Esophagus muscularis mucosa (tissue), 4 donors: ENCODE results near the gene CHAC2. TPM values are rescaled to one million over a fixed set of nuclear protein-coding genes. Genes with fewer than 3 reads are reported as not detected.

Source experiments
- DNase-seq: peaks from one replicate; pipeline ENCODE4 v3.0.0-alpha.2; 2017; ENCODE audit errors: extremely low spot score
- H3K27ac ChIP-seq, 4 donors: fragments of 200-600 bp; sonication (generic); replicated peaks in 1 of 4; 1 replicate in 3 of 4; 2 replicates in 1 of 4; pipeline ENCODE4 v1.5.1; 2016 to 2019; ENCODE audit warnings: mild to moderate bottlenecking in 1 of 4
- H3K27me3 ChIP-seq, 4 donors: fragments of 200-600 bp; sonication (generic); one replicate each; pipeline versions ENCODE4 v1.5.1 to v1.6.0; 2016 to 2019
- H3K36me3 ChIP-seq, 4 donors: fragments of 200-600 bp; sonication (generic); one replicate each; pipeline ENCODE4 v1.5.1; 2016 to 2019
- H3K4me1 ChIP-seq, 4 donors: fragments of 200-600 bp; sonication (generic); one replicate each; pipeline ENCODE4 v1.5.1; 2016 to 2019
- H3K4me3 ChIP-seq, 4 donors: fragments of 200-600 bp; sonication (generic); 1 replicate in 2 of 4; 2 replicates in 2 of 4; pipeline ENCODE4 v1.5.1; 2016 to 2019; ENCODE audit warnings: mild to moderate bottlenecking in 4 of 4, moderate library complexity in 1 of 4
- H3K9me3 ChIP-seq, 4 donors: fragments of 200-600 bp; sonication (generic); 1 replicate in 3 of 4; 2 replicates in 1 of 4; pipeline ENCODE4 v1.5.1; 2016 to 2019
- EP300 ChIP-seq: sonication (generic); formaldehyde crosslinking; IDR thresholded peaks from one replicate; pipeline ENCODE4 v1.6.1; 2017; ENCODE audit warnings: antibody characterized with exemption
- POLR2A ChIP-seq: fragments of 450-650 bp; IDR thresholded peaks from one replicate; pipeline ENCODE4 v1.6.1; 2017; ENCODE audit warnings: antibody characterized with exemption, moderate library complexity, mild to moderate bottlenecking, low read depth
- POLR2AphosphoS5 ChIP-seq, 2 donors: sonication (generic); formaldehyde crosslinking; IDR thresholded peaks; one replicate each; pipeline ENCODE4 v1.6.1; 2017; ENCODE audit warnings: antibody characterized with exemption in 2 of 2
- WGBS: methylation state at CpG from one replicate; pipeline ENCODE4 v1.1.5; 2018; 5-methylcytosine and 5-hydroxymethylcytosine counted together
- intact Hi-C: fragments of 100-400 bp; cut with DNase I; formaldehyde crosslinking; loops from one replicate; pipeline ENCODE4 v1.15.1; 2023
- total RNA-seq, 4 donors: library from RNA; depleted of rRNA; stranded (reverse); fragments of >200 nt; gene quantifications; one replicate each; pipeline versions ENCODE4 v1.1.0 to v1.2.1, GENCODE V29; 2016
- TF ChIP-seq, protein P1 (sequence below), 3 experiments: fragments of 200-600 bp in 2 of 3; fragments of 450-650 bp in 1 of 3; sonication (generic) in 2 of 3; IDR thresholded peaks; one replicate each; pipeline ENCODE4 v1.5.1; 2017 to 2019; ENCODE audit warnings: antibody characterized with exemption in 3 of 3, mild to moderate bottlenecking in 2 of 3, moderate library complexity in 1 of 3

CHAC2 gene
- total RNA-seq, 4 donors from 2014 or later, result 1.2 to 2.2 (median 2.0) TPM

DNA sequence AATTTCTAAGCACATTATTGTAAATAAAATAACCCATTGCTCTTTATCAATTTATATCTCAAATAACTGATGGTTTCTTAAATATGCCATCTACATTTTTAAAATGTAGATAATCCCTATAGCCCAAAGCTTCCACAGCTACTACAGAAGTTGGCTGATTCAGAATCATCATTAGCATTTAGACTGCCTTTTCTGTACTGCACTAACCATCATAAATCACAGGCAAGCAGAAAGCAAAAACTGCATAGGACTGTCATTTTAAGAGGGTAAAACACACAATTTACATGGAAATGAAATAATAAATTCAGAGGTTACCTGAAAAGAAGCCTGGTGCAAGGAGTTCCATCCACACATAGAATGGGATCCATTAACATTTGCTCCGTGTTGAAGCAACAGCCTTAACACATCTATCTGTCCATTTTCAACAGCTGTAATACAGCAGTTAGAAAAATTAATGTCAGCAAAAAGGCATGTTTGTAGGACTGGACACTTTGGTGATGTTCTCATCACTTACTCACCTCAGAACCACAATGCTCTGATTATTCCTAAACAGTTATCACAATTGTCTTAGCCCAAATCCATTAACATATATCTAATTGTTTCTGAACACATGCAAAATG lies 38.4 kb upstream of the CHAC2 start:
- WGBS, result 62% methylated on average over 1 of the region's 1 CpG
- intact Hi-C loops, result no loop called here

DNA sequence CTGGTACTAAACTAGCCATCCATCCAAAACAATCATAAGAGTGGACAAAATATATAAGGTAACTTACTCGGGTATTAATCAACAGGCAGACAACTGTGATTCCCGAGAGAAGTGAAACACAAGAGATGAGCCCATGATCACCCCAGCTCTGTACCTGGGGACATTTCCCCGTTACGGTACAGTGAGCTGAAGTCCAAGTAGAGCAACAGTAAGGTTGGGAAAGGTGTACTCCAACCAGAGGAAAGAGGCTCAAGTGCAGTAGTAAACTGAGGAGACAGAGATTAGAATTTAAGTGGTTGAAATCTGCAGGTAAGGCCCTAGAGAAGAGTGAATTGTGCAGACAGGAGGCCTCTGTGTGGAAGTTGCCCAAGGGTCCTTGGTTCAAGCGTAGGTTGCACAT lies 30.5 kb upstream of the CHAC2 start:
- Histone ChIP-seq H3K27me3 (no peaks in the 10 kb centered on the region), H3K4me1 (no peaks in the 10 kb centered on the region), H3K9me3 (no peaks in the 10 kb centered on the region), H3K4me3 (no peak overlapping the region), H3K36me3 (peaks cover 0 to 7% (median 5%) of the 10 kb centered on the region in 4 donors), H3K27ac (no peak overlapping the region)
- intact Hi-C loops, result no loop called here
- 98% methylated on average over 5 of the region's 5 CpGs for WGBS
- TF ChIP-seq, protein P1, sequence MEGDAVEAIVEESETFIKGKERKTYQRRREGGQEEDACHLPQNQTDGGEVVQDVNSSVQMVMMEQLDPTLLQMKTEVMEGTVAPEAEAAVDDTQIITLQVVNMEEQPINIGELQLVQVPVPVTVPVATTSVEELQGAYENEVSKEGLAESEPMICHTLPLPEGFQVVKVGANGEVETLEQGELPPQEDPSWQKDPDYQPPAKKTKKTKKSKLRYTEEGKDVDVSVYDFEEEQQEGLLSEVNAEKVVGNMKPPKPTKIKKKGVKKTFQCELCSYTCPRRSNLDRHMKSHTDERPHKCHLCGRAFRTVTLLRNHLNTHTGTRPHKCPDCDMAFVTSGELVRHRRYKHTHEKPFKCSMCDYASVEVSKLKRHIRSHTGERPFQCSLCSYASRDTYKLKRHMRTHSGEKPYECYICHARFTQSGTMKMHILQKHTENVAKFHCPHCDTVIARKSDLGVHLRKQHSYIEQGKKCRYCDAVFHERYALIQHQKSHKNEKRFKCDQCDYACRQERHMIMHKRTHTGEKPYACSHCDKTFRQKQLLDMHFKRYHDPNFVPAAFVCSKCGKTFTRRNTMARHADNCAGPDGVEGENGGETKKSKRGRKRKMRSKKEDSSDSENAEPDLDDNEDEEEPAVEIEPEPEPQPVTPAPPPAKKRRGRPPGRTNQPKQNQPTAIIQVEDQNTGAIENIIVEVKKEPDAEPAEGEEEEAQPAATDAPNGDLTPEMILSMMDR (IDR thresholded peaks at IDR 0.05), result no peak
- TF ChIP-seq POLR2AphosphoS5 (IDR thresholded peaks at IDR 0.05), result no peak
- no peak for TF ChIP-seq POLR2A
- no peak for TF ChIP-seq EP300
- no peak for DNase-seq

More for the DNA sequence above, 38.4 kb upstream of the CHAC2 start:
- Histone ChIP-seq H3K9me3 (no peaks in the 10 kb centered on the region), H3K27ac (no peak overlapping the region), H3K36me3 (peaks cover 7 to 43% (median 18%) of the 10 kb centered on the region in 4 donors), H3K27me3 (no peaks in the 10 kb centered on the region), H3K4me3 (no peak overlapping the region), H3K4me1 (no peaks in the 10 kb centered on the region)
- no peak for DNase-seq
- TF ChIP-seq POLR2AphosphoS5 (IDR thresholded peaks at IDR 0.05), result no peak
- TF ChIP-seq EP300, result no peak
- no peak for TF ChIP-seq POLR2A
- TF ChIP-seq, protein P1 (IDR thresholded peaks at IDR 0.05), result no peak

DNA sequence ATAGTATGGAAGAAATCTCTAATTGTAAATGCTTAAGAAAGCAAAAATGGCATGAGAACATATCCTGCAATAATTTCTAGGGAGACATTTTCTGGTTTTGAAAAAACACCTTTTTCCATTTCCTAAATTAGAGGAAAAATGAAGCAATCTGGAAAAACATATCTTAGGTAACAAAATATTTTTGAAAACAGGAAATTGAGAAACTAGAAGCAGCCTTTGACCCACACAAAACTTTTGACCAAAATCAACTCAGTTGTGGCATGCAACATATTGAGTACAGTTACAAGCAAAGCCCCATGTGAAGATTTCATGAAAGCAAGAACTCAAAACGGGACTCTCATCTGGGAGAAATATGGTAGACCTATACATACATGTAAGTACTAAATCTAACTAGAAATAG lies 28.6 kb upstream of the CHAC2 start:
- intact Hi-C loops, result no loop called here
- no peak for TF ChIP-seq EP300
- TF ChIP-seq POLR2A, result no peak
- TF ChIP-seq POLR2AphosphoS5 (IDR thresholded peaks at IDR 0.05), result no peak
- TF ChIP-seq, protein P1 (IDR thresholded peaks at IDR 0.05), result no peak
- peaks cover 0 to 1% (median under 1%) of the 10 kb centered on the region in 4 donors for H3K36me3 ChIP-seq
- no peaks in the 10 kb centered on the region for H3K27me3 ChIP-seq
- DNase-seq, result no peak
- no peaks in the 10 kb centered on the region for H3K4me1 ChIP-seq
- WGBS, result 88% methylated on average over 1 of the region's 1 CpG
- no peak overlapping the region for H3K27ac ChIP-seq
- no peak overlapping the region for H3K4me3 ChIP-seq
- no peaks in the 10 kb centered on the region for H3K9me3 ChIP-seq

DNA sequence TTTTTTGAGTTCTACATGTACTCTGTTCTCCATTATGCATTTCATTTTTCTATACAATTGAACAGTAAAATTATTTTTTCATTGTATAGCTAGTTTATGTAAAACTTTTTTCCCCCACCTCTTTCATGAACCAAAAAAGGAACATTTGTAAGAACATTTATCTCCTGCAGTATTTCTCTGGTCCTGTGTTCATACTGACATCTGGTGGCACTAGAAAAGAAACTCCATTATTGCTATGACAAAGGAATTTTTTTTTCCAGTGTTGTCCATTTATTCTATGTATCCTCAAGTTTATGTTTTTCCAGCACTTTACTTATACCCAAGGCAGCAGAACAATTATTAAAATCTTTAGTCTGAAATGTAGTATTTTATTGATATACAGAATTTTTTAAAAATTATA lies 27.4 kb upstream of the CHAC2 start:
- Histone ChIP-seq H3K27ac (no peak overlapping the region), H3K36me3 (no peaks in the 10 kb centered on the region), H3K4me3 (no peak overlapping the region), H3K27me3 (no peaks in the 10 kb centered on the region), H3K9me3 (no peaks in the 10 kb centered on the region), H3K4me1 (peaks cover 0 to 8% (median 0%) of the 10 kb centered on the region in 4 donors)
- TF ChIP-seq, protein P1 (IDR thresholded peaks at IDR 0.05), result peak; percentile 28 to 33 (median 28)
- no peak for TF ChIP-seq EP300
- intact Hi-C loops, result no loop called here
- no peak for DNase-seq

DNA sequence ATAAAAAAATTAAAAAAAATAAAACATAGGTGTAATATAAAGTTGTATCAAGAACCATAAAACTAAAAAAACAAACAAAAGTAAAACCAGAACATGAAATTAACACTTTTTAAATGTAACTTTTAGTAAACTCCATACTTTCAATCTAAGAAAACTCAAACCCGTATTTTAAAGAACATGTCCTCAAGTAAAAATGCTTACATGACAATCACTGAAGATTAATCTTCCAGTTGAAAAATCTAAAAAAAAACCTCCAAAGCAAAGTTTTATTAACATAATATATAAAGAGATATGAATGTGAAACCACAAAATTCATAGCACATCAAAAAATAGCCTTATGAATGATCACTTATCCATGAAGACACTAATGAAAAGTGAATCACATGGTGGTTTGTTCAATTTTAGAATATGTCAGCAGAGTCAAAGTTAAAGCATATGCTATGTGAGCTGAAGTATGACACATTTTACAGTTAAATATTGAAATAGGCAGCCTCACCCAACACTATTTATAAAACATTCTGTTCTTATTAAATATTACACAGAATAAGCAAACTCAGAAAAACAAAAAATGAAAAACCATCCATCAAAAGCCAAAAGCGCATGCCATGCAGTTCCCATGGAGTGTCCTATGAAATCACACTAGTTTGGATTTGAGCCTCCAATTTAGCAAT lies 23.1 kb upstream of the CHAC2 start:
- H3K36me3 ChIP-seq, result peaks cover 4 to 15% (median 8%) of the 10 kb centered on the region in 4 donors
- H3K4me1 ChIP-seq, result peaks cover 0 to 8% (median 0%) of the 10 kb centered on the region in 4 donors
- intact Hi-C loops, result no loop called here
- H3K9me3 ChIP-seq, result no peaks in the 10 kb centered on the region
- no peaks in the 10 kb centered on the region for H3K27me3 ChIP-seq
- H3K27ac ChIP-seq, result no peak overlapping the region
- 80% methylated on average over 2 of the region's 2 CpGs for WGBS
- no peak for DNase-seq
- no peak for TF ChIP-seq POLR2A
- no peak for TF ChIP-seq EP300
- no peak for TF ChIP-seq POLR2AphosphoS5 (IDR thresholded peaks at IDR 0.05)
- TF ChIP-seq, protein P1 (IDR thresholded peaks at IDR 0.05), result no peak
- H3K4me3 ChIP-seq, result no peak overlapping the region
